A172 (cell line): ENCODE data around the gene HPCAL1. TPM values are rescaled to one million over a fixed set of nuclear protein-coding genes. Genes with fewer than 3 reads are reported as not detected.

Experiments used
- DNase-seq: peaks from one replicate; pipeline ENCODE4 v3.0.0-alpha.2; 2015; ENCODE audit warnings: low spot score
- total RNA-seq: library from RNA; depleted of rRNA; stranded (reverse); fragments of >200 nt; shearing (Covaris generic); gene quantifications from 2 replicates; pipeline ENCODE4 v1.2.3, GENCODE V29; 2014; rRNA removed

HPCAL1 gene
- total RNA-seq, 1 experiment from 2014 or later = 101 TPM

- no peak for DNase-seq
Observed at GRCh38 chr2:10462178-10463083, 159.7 kb downstream of the HPCAL1 start.

GRCh38 chr2:10465910-10466309, 163.2 kb downstream of the HPCAL1 start:
- DNase-seq = no peak

GRCh38 chr2:10466801-10467200, 164.1 kb downstream of the HPCAL1 start:
- DNase-seq = no peak

- no peak for DNase-seq
Observed at GRCh38 chr2:10467401-10467800, 164.7 kb downstream of the HPCAL1 start.

GRCh38 chr2:10469301-10469700, 166.6 kb downstream of the HPCAL1 start:
- no peak for DNase-seq

GRCh38 chr2:10469955-10470608, 167.4 kb downstream of the HPCAL1 start:
- no peak for DNase-seq

- DNase-seq = no peak
Observed at GRCh38 chr2:10471046-10471571, 168.4 kb downstream of the HPCAL1 start.

- DNase-seq = no peak
Observed at GRCh38 chr2:10471955-10472354, 169.3 kb downstream of the HPCAL1 start.

GRCh38 chr2:10473121-10473756, 170.5 kb downstream of the HPCAL1 start:
- DNase-seq = no peak

- no peak for DNase-seq
Observed at GRCh38 chr2:10475221-10475722, 172.6 kb downstream of the HPCAL1 start.

- DNase-seq = no peak
Observed at GRCh38 chr2:10475811-10476660, 173.3 kb downstream of the HPCAL1 start.

- no peak for DNase-seq
Observed at GRCh38 chr2:10476723-10477442, 174.2 kb downstream of the HPCAL1 start.

Other genes with a start within 250 kb of the HPCAL1 start
- 4.0 and 5.9 TPM in 2 replicates for gene CYS1, start 222.5 kb upstream of the HPCAL1 start, total RNA-seq
- gene RRM2, start 180.2 kb upstream of the HPCAL1 start, total RNA-seq = 130 and 137 TPM in 2 replicates
- gene ODC1, start 145.4 kb downstream of the HPCAL1 start, total RNA-seq = 308 and 372 TPM in 2 replicates